GM12878 (cell line): ENCODE results near the gene ADORA2B. TPM values are rescaled to one million over a fixed set of nuclear protein-coding genes. Genes with fewer than 3 reads are reported as not detected.
A peak's percentile ranks its signal among the peaks of the same experiment; 100 is the strongest.

Experiments
- ATAC-seq: fragments of 200-7000 bp; cut with Tn5 transposase; 3 replicates; pipeline ENCODE4 v1.9.1; 2020; ENCODE audit warnings: mild to moderate bottlenecking, moderate library complexity
- BruUV-seq: library from RNA; stranded (reverse); fragments of 400-500 nt; replicated peaks from 2 replicates; lab custom pipeline; 2021; lab: Mats Ljungman, UMichigan
- CTCF ChIA-PET: fragments of 300-600 bp; sonication (Branson Sonifier 250); formaldehyde crosslinking; extraction: SDS; loops from one replicate; lab custom pipeline; 2021; ENCODE audit warnings: inconsistent platforms; lab: Yijun Ruan, JAX
- POLR2A ChIA-PET: fragments of 350-600 bp; formaldehyde crosslinking; extraction: SDS; loops from one replicate; lab custom pipeline; 2021; ENCODE audit warnings: inconsistent platforms; lab: Charles Lee
- RAD21 ChIA-PET: fragments of 300-600 bp; sonication (Branson Sonifier 250); formaldehyde crosslinking; loops from one replicate; lab custom pipeline; 2023; ENCODE audit warnings: antibody characterized with exemption; ENCODE audit not compliant: unreplicated experiment; lab: Charles Lee
- SMC1A ChIA-PET: fragments of 300-600 bp; sonication (Branson Sonifier 250); formaldehyde crosslinking; loops from one replicate; lab custom pipeline; 2023; ENCODE audit not compliant: unreplicated experiment, uncharacterized antibody; lab: Charles Lee
- DNase-seq: peaks from one replicate; pipeline ENCODE4 v3.0.0-alpha.2; 2011; ENCODE audit warnings: low read depth, low spot score
- FAIRE-seq: peaks from 3 replicates; lab custom pipeline; 2011; peaks lifted over from hg19 to GRCh38; lab: Jason Lieb, UNC
- H2AFZ ChIP-seq: 2 replicates; pipeline ENCODE4 v1.6.0; 2011; ENCODE audit warnings: low read depth, low read length, control low read depth; ENCODE audit not compliant: control insufficient read depth
- H3K27ac ChIP-seq: 2 replicates; pipeline ENCODE4 v1.5.1; 2011; ENCODE audit warnings: control low read depth; ENCODE audit not compliant: control insufficient read depth, insufficient read depth
- H3K27me3 ChIP-seq, 2 experiments: replicated peaks in 1 of 2; 2 replicates each; pipeline versions ENCODE4 v1.6.0 to v1.6.1; 2011; ENCODE audit warnings: low read length in 1 of 2; ENCODE audit not compliant: control insufficient read depth in 2 of 2, insufficient read depth in 2 of 2
- H3K36me3 ChIP-seq, 2 experiments: 2 replicates each; pipeline ENCODE4 v1.5.1; 2011; ENCODE audit warnings: low read length in 1 of 2; ENCODE audit not compliant: control insufficient read depth in 2 of 2, insufficient read depth in 2 of 2
- H3K4me1 ChIP-seq: 2 replicates; pipeline ENCODE4 v1.6.1; 2011; ENCODE audit warnings: mild to moderate bottlenecking, low read length, moderate library complexity, mixed read lengths; ENCODE audit not compliant: control insufficient read depth, insufficient read depth
- H3K4me2 ChIP-seq: 2 replicates; pipeline ENCODE4 v1.6.0; 2011; ENCODE audit warnings: control low read depth; ENCODE audit not compliant: control insufficient read depth, insufficient read depth
- H3K4me3 ChIP-seq: fragments of 200-600 bp; sonication (generic); 2 replicates; pipeline ENCODE4 v1.5.1; 2016
- H3K79me2 ChIP-seq: 2 replicates; pipeline ENCODE4 v1.6.0; 2011; ENCODE audit warnings: low read length; ENCODE audit not compliant: control insufficient read depth, insufficient read depth
- H3K9ac ChIP-seq: 2 replicates; pipeline ENCODE4 v1.8.0; 2011; ENCODE audit warnings: low read length, control low read depth, mixed read lengths; ENCODE audit not compliant: control insufficient read depth, insufficient read depth
- H3K9me3 ChIP-seq: replicated peaks from 3 replicates; pipeline ENCODE4 v1.5.1; 2011; ENCODE audit warnings: mild to moderate bottlenecking, low read length; ENCODE audit not compliant: control insufficient read depth, insufficient read depth
- H4K20me1 ChIP-seq: 2 replicates; pipeline ENCODE4 v1.6.0; 2011; ENCODE audit not compliant: control insufficient read depth, insufficient read depth
- SPI1 ChIP-seq: IDR thresholded peaks from 2 replicates; pipeline ENCODE4 v1.6.1; 2011; ENCODE audit warnings: low read depth, mild to moderate bottlenecking, low read length, moderate library complexity, borderline replicate concordance; ENCODE audit not compliant: insufficient read depth
- TCF12 ChIP-seq: IDR thresholded peaks from 2 replicates; pipeline ENCODE4 v1.6.1; 2011; ENCODE audit warnings: low read depth, mild to moderate bottlenecking, low read length
- WGBS: methylation state at CpG from one replicate; pipeline ENCODE4 v1.1.6; 2016; ENCODE audit warnings: low lambda C conversion rate; ENCODE audit not compliant: insufficient replicate concordance, insufficient coverage; ENCODE audit errors: missing lambda C conversion rate; 5-methylcytosine and 5-hydroxymethylcytosine counted together
- in situ Hi-C: fragments of 300-500 bp; cut with MboI; formaldehyde crosslinking; loops from 9 replicates; pipeline ENCODE4 v1.14.3; 2018; ENCODE audit warnings: mixed read lengths
- intact Hi-C: fragments of 100-400 bp; cut with micrococcal nuclease; formaldehyde crosslinking; loops from one replicate; pipeline ENCODE4 v1.14.2; 2022; ENCODE audit not compliant: unreplicated experiment
- polyA plus RNA-seq, 11 experiments: library from polyadenylated mRNA; depleted of rRNA in 4 of 11; unstranded in 6 of 11; stranded (reverse) in 5 of 11; fragments of >200 nt; fragmentation: Nextera tagmentation in 4 of 11; fragmentation: Illumina TruSeq in 1 of 11; extraction: Ambion mirVana in 4 of 11; extraction: Trizol in 1 of 11; gene quantifications; 1 replicate in 1 of 11; 2 replicates in 10 of 11; pipeline versions ENCODE4 v1.2.1 to v1.2.3, GENCODE V29; 2011 to 2016; ENCODE audit warnings: inconsistent platforms in 2 of 11, missing spikeins in 2 of 11, low read depth in 1 of 11
- total RNA-seq, 4 experiments: library from RNA; depleted of rRNA in 3 of 4; stranded (reverse); fragments of >200 nt in 3 of 4; fragmentation: Illumina TruSeq in 1 of 4; extraction: Trizol in 1 of 4; gene quantifications; 2 replicates each; pipeline versions ENCODE4 v1.2.1 to v1.2.3, GENCODE V29; 2013 to 2021

Gene ADORA2B
- total and polyA plus RNA-seq, 10 of the 15 experiments (the other 5 are each of a cell fraction or from before 2014, with no cell fraction given): 0.05 to 0.42 (median 0.17) TPM

GRCh38 chr17:15998031-15998562 lies 53.2 kb downstream of the ADORA2B start:
- TF ChIP-seq SPI1 (peak; percentile 57; the same call in 1 of the 2 replicates), TCF12 (no peak)
- TF ChIP-seq, all 136 proteins: peak for 1
- ATAC-seq (no peak), DNase-seq (no peak), FAIRE-seq (no peak)
- POLR2A ChIA-PET: no interaction called here
- peaks cover 2% of the 10 kb centered on the region for H3K9me3 ChIP-seq
- SMC1A ChIA-PET: interaction anchor here (0.6 to 2.9 kb wide), 7 partner anchors 10 to 192 kb away, joined by 3 to 10 read pairs (median 5); partner anchors contain the start of gene ADORA2B
- no TSS peak for BruUV-seq
- no peaks in the 10 kb centered on the region for H3K27me3 ChIP-seq
- 60% methylated on average over 4 of the region's 4 CpGs for WGBS
- no peak overlapping the region for H3K4me2 ChIP-seq
- peaks cover 23% of the 10 kb centered on the region for H3K79me2 ChIP-seq
- no peak overlapping the region for H3K9ac ChIP-seq
- H3K4me1 ChIP-seq: peaks cover 11% of the 10 kb centered on the region
- H3K4me3 ChIP-seq: no peak overlapping the region
- intact Hi-C loops (loop anchor here (1.0 kb wide), 4 partner anchors 39 to 170 kb away; partner anchors contain the start of gene ADORA2B), in situ Hi-C loops (loop anchor here (5.0 to 25.0 kb wide), 3 partner anchors 171 to 736 kb away; partner anchors contain the start of genes PMP22 and TVP23C)
- no peak overlapping the region for H2AFZ ChIP-seq
- CTCF ChIA-PET: interaction anchor here (0.9 to 2.3 kb wide), 10 partner anchors 9 to 524 kb away, joined by 3 to 10 read pairs (median 4); partner anchors contain the start of gene ADORA2B
- RAD21 ChIA-PET: interaction anchor here (0.9 to 1.8 kb wide), 3 partner anchors 53 to 523 kb away, joined by 3 to 8 read pairs (median 4); partner anchors contain the start of gene ADORA2B
- H4K20me1 ChIP-seq: no peaks in the 10 kb centered on the region
- no peak overlapping the region for H3K27ac ChIP-seq
- H3K36me3 ChIP-seq: peaks cover 2 to 4% of the 10 kb centered on the region in 2 experiments; a peak in 2 of 4 replicates
